CD4-positive, alpha-beta T cell (primary cell): ENCODE results near the gene PTGIS. TPM values are rescaled to one million over a fixed set of nuclear protein-coding genes. Genes with fewer than 3 reads are reported as not detected.

Experiments
- ATAC-seq: fragments of 200-7000 bp; cut with Tn5 transposase; one replicate; pipeline ENCODE4 v1.10.0; 2022; ENCODE audit warnings: mild to moderate bottlenecking; ENCODE audit not compliant: poor library complexity
- CTCF ChIA-PET: fragments of 350-600 bp; sonication (Branson Sonifier 250); formaldehyde crosslinking; loops from one replicate; lab custom pipeline; 2021; ENCODE audit warnings: antibody characterized with exemption, inconsistent platforms; lab: Charles Lee
- POLR2A ChIA-PET: fragments of 350-600 bp; sonication (Branson Sonifier 250); formaldehyde crosslinking; loops from one replicate; lab custom pipeline; 2021; ENCODE audit warnings: antibody characterized with exemption, inconsistent platforms; lab: Charles Lee
- DNase-seq, 14 experiments: peaks; one replicate each; pipeline ENCODE4 v3.0.0-alpha.2; 2013 to 2020; ENCODE audit warnings: mixed read lengths in 2 of 14
- H3K27ac ChIP-seq, 2 donors: one replicate each; pipeline versions ENCODE4 v1.5.1 to v1.7.0; 2013; ENCODE audit warnings: low read length in 2 of 2, low read depth in 1 of 2, mild to moderate bottlenecking in 1 of 2
- H3K27me3 ChIP-seq, 2 experiments: 1 replicate in 1 of 2; 2 replicates in 1 of 2; pipeline versions ENCODE4 v1.6.1 to v1.7.0; 2013; ENCODE audit warnings: low read length in 2 of 2, control low read depth in 1 of 2, mild to moderate bottlenecking in 1 of 2, moderate library complexity in 1 of 2; ENCODE audit not compliant: insufficient read depth in 2 of 2, control insufficient read depth in 1 of 2
- H3K36me3 ChIP-seq: one replicate; pipeline ENCODE4 v1.6.1; 2013; ENCODE audit warnings: low read length, control low read depth; ENCODE audit not compliant: insufficient read depth
- H3K4me1 ChIP-seq: one replicate; pipeline ENCODE4 v1.6.1; 2013; ENCODE audit warnings: low read length, control low read depth; ENCODE audit not compliant: insufficient read depth
- H3K4me3 ChIP-seq: one replicate; pipeline ENCODE4 v1.5.1; 2013; ENCODE audit warnings: mild to moderate bottlenecking, low read length, moderate library complexity
- H3K9me3 ChIP-seq, 2 experiments: 1 replicate in 1 of 2; 2 replicates in 1 of 2; pipeline versions ENCODE4 v1.6.1 to v1.7.0; 2013; ENCODE audit warnings: low read length in 2 of 2, mild to moderate bottlenecking in 2 of 2, control low read depth in 1 of 2, moderate library complexity in 1 of 2; ENCODE audit not compliant: control insufficient read depth in 1 of 2, insufficient read depth in 1 of 2
- H3K27ac Mint-ChIP-seq: one replicate; pipeline ENCODE4 v1.8.0; 2020; ENCODE audit warnings: mixed read lengths
- H3K27me3 Mint-ChIP-seq: one replicate; pipeline ENCODE4 v1.8.0; 2021; ENCODE audit warnings: mixed read lengths
- H3K36me3 Mint-ChIP-seq: one replicate; pipeline ENCODE4 v1.8.0; 2021; ENCODE audit warnings: low read depth, mixed read lengths
- H3K4me1 Mint-ChIP-seq: one replicate; pipeline ENCODE4 v1.8.0; 2021; ENCODE audit warnings: low read depth, mixed read lengths
- H3K4me3 Mint-ChIP-seq: one replicate; pipeline ENCODE4 v1.8.0; 2020; ENCODE audit warnings: mild to moderate bottlenecking, mixed read lengths
- H3K9me3 Mint-ChIP-seq: one replicate; pipeline ENCODE4 v1.8.0; 2020; ENCODE audit warnings: mixed read lengths
- CTCF ChIP-seq: fragments of 200-600 bp; IDR thresholded peaks from one replicate; pipeline ENCODE4 v1.8.0; 2022; ENCODE audit warnings: antibody characterized with exemption, mild to moderate bottlenecking
- intact Hi-C, 2 experiments: fragments of 100-400 bp; cut with DNase I in 1 of 2; cut with micrococcal nuclease in 1 of 2; formaldehyde crosslinking; loops; one replicate each; pipeline versions ENCODE4 v1.15.1 to v1.9.0; 2023 to 2025; cut with DNase I, micrococcal nuclease
- total RNA-seq, 174 experiments: library from RNA in 2 of 174; stranded (reverse) in 2 of 174; gene quantifications; one replicate each; pipeline ENCODE4 v1.2.3 and lab custom pipeline; 2021 to 2026

PTGIS gene
- total RNA-seq, 2 experiments from 2014 or later: not detected

DNA sequence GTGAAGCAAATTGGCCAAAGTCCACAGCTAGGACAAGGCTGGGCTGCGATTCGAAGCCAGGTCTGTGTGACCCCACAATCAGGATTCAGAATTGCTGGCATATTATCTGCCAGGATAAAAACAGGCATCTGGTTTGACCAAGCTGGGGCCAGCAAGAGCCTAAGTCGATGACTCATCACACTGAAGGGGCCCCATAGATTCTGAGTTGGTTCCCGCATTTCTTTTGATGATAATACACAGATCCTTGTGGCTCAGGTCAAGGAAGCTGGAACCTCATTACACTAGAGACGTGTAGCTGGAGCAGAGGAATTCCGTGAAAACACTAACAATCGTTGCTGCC is 92.0 kb downstream of the PTGIS start:
- peaks cover 72% of the 10 kb centered on the region for H3K27me3 Mint-ChIP-seq

DNA sequence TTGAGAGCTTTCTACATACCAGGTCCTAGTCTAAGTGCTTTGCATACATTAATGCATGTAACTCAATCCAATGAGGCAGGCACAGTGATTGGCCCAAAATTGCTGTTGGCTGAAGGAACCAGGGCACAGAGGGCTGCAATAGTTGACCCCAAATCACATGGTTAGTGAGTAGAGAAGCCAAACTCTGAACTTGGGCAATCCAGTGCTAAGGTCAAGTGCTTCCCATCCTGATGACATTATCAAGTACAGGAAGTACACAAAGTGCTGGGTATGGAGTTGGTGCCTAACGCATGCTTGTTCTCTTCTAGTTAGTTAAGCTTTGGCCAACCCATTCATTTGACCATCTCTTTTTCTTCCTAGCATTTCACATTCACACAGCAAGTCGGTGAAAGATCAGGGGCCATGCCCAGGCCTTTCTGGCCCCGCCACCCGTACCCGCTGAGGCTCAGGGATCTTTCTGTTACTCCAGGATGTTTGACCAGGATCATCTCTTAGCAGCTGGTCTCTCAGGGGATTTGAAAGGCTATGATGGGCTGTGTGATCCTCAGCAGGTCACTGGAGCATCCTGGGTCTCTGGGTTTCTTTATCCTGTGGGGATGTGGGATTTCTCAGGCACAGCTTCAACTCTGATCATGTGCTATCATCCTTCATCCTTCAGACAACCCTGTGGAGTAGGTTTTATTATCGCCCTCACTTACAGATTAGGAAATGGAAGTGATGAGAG is 92.5 kb downstream of the PTGIS start:
- H3K27ac ChIP-seq: no peak overlapping the region
- TF ChIP-seq CTCF: no peak
- H3K27me3 ChIP-seq: peaks cover 15 to 31% of the 10 kb centered on the region in 2 experiments
- H3K9me3 Mint-ChIP-seq: no peaks in the 10 kb centered on the region
- H3K4me1 ChIP-seq: no peaks in the 10 kb centered on the region
- H3K4me3 Mint-ChIP-seq: no peak overlapping the region
- POLR2A ChIA-PET: no interaction called here
- H3K36me3 ChIP-seq: no peaks in the 10 kb centered on the region
- CTCF ChIA-PET: no interaction called here
- intact Hi-C loops: no loop called here
- peaks cover 72% of the 10 kb centered on the region for H3K27me3 Mint-ChIP-seq
- no peak for ATAC-seq
- H3K4me3 ChIP-seq: no peak overlapping the region
- DNase-seq: no peak
- H3K27ac Mint-ChIP-seq: no peak overlapping the region
- H3K9me3 ChIP-seq: no peaks in the 10 kb centered on the region
- H3K4me1 Mint-ChIP-seq: no peaks in the 10 kb centered on the region
- H3K36me3 Mint-ChIP-seq: no peaks in the 10 kb centered on the region

More for the DNA sequence above, 92.0 kb downstream of the PTGIS start:
- Histone ChIP-seq H3K4me3 (no peak overlapping the region), H3K27ac (no peak overlapping the region), H3K9me3 (no peaks in the 10 kb centered on the region), H3K36me3 (no peaks in the 10 kb centered on the region), H3K27me3 (peaks cover 17 to 35% of the 10 kb centered on the region in 2 experiments), H3K4me1 (no peaks in the 10 kb centered on the region)
- no peak overlapping the region for H3K4me3 Mint-ChIP-seq
- no peaks in the 10 kb centered on the region for H3K4me1 Mint-ChIP-seq
- no peak for DNase-seq
- no peaks in the 10 kb centered on the region for H3K36me3 Mint-ChIP-seq
- no peak for ATAC-seq
- H3K9me3 Mint-ChIP-seq: no peaks in the 10 kb centered on the region
- no peak for TF ChIP-seq CTCF
- intact Hi-C loops: no loop called here
- ChIA-PET CTCF (no interaction called here), POLR2A (no interaction called here)
- H3K27ac Mint-ChIP-seq: no peak overlapping the region

DNA sequence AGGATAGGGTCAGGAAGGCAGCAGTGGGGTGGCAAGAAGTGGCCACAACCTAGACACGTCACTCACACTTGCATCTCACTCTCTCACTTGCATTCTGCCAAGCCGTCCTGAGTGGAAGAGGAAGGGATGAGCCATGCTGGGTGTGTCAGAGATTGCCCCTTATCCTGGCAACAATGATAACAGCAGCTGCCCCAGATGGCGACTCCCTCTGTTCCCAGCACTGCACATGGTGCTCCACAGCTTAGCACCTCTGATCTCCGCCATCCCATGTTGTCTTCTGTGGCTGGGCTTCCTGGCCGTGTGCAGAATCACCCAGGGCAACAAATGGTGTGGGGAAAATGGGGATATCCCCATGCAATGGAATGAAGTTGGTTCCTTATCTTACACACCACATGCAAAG is 96.5 kb downstream of the PTGIS start:
- Histone ChIP-seq H3K9me3 (no peaks in the 10 kb centered on the region), H3K27ac (no peak overlapping the region), H3K36me3 (no peaks in the 10 kb centered on the region), H3K4me3 (no peak overlapping the region), H3K27me3 (peaks cover 11 to 15% of the 10 kb centered on the region in 2 experiments), H3K4me1 (peaks cover 2% of the 10 kb centered on the region)
- POLR2A ChIA-PET: no interaction called here
- H3K9me3 Mint-ChIP-seq: no peaks in the 10 kb centered on the region
- TF ChIP-seq CTCF: no peak
- no peaks in the 10 kb centered on the region for H3K36me3 Mint-ChIP-seq
- H3K27ac Mint-ChIP-seq: no peak overlapping the region
- no peak overlapping the region for H3K4me3 Mint-ChIP-seq
- H3K27me3 Mint-ChIP-seq: peaks cover 69% of the 10 kb centered on the region
- H3K4me1 Mint-ChIP-seq: no peaks in the 10 kb centered on the region
- no peak for ATAC-seq
- CTCF ChIA-PET: no interaction called here
- no peak for DNase-seq
- intact Hi-C loops: no loop called here
